Measurements from ENCODE around the gene IL4R.

The IL4R gene

GRCh38 chr16:27370318-27370717, 56.5 kb downstream of the IL4R start:
- no peak overlapping the region for H3K4me3 ChIP-seq (ENCODE audit: low read depth, low read length)
- DNase-seq (ENCODE audit: low read depth, low spot score): no peak
- ChIA-PET POLR2A (no interaction called here), CTCF (interaction anchor here (6.0 to 8.6 kb wide), 3 partner anchors 8 to 217 kb away, joined by 47 to 355 read pairs (median 129); no protein-coding TSS in a partner anchor)
- no peak for TF ChIP-seq CTCF (IDR thresholded peaks at IDR 0.05; ENCODE audit: insufficient read depth, low read length, missing control alignments)

- no peak for DNase-seq (ENCODE audit: low read depth, low spot score)
- CTCF ChIA-PET: interaction anchor here (1.2 to 8.6 kb wide), 3 partner anchors 16 to 217 kb away, joined by 5 to 355 read pairs (median 6); no protein-coding TSS in a partner anchor
- TF ChIP-seq CTCF (IDR thresholded peaks at IDR 0.05; ENCODE audit: insufficient read depth, low read length, missing control alignments): no peak
- no peak overlapping the region for H3K4me3 ChIP-seq (ENCODE audit: low read depth, low read length)
- POLR2A ChIA-PET: no interaction called here
Measured at GRCh38 chr16:27373312-27373711, 59.5 kb downstream of the IL4R start.

DNA sequence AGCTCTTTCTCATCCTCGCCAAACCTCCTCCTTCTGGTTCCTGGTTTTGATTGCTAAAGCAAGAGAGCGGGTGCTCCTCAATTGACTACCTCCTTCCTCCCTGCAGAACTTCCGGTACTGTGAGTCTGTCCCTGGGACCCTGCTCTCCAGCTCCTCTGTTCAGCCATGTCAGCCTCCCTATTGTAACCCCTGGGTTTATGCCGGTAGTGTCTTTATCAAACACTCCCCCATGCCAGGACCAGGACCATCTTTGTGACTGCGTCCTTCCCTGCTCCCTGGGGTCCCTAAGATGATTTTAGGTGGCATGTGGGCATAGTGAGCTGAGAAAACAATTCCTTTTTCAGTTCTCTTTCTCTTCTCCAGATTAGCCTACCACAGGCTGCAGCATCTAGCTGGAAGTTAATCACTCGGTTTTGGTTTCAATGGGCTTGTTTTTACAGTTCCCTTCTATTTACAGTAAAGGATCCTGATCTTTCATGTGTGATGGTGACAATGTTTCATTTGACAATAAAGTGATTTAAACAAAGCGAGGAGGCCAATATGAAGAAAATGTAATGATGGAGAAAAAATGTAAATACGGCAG, 60.5 kb downstream of the IL4R start:
- no peak for TF ChIP-seq CTCF (IDR thresholded peaks at IDR 0.05; ENCODE audit: insufficient read depth, low read length, missing control alignments)
- no peak for DNase-seq (ENCODE audit: low read depth, low spot score)
- POLR2A ChIA-PET: no interaction called here
- CTCF ChIA-PET: interaction anchor here (0.5 to 8.5 kb wide), 11 partner anchors 6 to 224 kb away, joined by 3 to 47 read pairs (median 5); no protein-coding TSS in a partner anchor
- H3K4me3 ChIP-seq (ENCODE audit: low read depth, low read length): no peak overlapping the region

DNA sequence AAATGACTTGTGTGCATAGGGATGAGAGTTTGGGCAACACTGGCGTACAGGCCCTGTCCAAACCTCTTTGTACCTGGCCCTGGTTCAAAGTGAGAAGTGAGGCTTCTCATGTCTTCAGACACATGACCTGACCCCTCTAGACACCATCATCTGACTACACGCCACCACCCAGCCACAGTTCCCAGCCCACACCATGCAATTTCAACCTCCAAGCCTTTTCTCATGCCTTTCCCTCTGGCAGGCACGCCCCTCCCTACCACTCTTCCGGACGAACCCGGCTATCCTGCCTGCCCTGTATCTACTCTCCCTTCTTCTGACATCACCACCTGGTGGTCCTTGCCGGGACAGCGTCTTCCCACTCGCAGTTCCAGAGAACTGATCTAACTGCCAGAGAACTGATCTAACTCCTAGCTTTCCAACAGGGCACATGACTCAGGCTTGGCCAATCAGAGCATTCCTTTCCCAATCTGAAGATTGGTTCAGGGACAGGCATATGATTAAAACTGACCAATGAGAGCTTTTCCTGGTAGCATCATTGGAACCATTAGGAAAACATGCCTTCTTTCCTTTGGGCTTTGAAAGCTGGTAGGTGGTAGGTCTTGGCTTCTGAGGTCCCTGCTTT, 61.1 kb downstream of the IL4R start:
- ChIA-PET CTCF (interaction anchor here (0.6 to 8.5 kb wide), 15 partner anchors 7 to 221 kb away, joined by 3 to 47 read pairs (median 4); no protein-coding TSS in a partner anchor), POLR2A (no interaction called here)
- no peak for DNase-seq (ENCODE audit: low read depth, low spot score)
- no peak overlapping the region for H3K4me3 ChIP-seq (ENCODE audit: low read depth, low read length)
- peak; percentile 51 for TF ChIP-seq CTCF (IDR thresholded peaks at IDR 0.05; ENCODE audit: insufficient read depth, low read length, missing control alignments)

- DNase-seq (ENCODE audit: low read depth, low spot score): no peak
- no peak for TF ChIP-seq CTCF (IDR thresholded peaks at IDR 0.05; ENCODE audit: insufficient read depth, low read length, missing control alignments)
- H3K4me3 ChIP-seq (ENCODE audit: low read depth, low read length): no peak overlapping the region
- POLR2A ChIA-PET: no interaction called here
- CTCF ChIA-PET: interaction anchor here (1.1 to 8.5 kb wide), 5 partner anchors 10 to 222 kb away, joined by 3 to 47 read pairs (median 4); no protein-coding TSS in a partner anchor
Measured at GRCh38 chr16:27377666-27378485, 64.1 kb downstream of the IL4R start.
